Measurements from ENCODE around the gene SERPINB6. TPM values are rescaled to one million over a fixed set of nuclear protein-coding genes. Genes with fewer than 3 reads are reported as not detected.

The SERPINB6 gene
- polyA plus RNA-seq, 1 experiment, result 89.6 TPM

DNA sequence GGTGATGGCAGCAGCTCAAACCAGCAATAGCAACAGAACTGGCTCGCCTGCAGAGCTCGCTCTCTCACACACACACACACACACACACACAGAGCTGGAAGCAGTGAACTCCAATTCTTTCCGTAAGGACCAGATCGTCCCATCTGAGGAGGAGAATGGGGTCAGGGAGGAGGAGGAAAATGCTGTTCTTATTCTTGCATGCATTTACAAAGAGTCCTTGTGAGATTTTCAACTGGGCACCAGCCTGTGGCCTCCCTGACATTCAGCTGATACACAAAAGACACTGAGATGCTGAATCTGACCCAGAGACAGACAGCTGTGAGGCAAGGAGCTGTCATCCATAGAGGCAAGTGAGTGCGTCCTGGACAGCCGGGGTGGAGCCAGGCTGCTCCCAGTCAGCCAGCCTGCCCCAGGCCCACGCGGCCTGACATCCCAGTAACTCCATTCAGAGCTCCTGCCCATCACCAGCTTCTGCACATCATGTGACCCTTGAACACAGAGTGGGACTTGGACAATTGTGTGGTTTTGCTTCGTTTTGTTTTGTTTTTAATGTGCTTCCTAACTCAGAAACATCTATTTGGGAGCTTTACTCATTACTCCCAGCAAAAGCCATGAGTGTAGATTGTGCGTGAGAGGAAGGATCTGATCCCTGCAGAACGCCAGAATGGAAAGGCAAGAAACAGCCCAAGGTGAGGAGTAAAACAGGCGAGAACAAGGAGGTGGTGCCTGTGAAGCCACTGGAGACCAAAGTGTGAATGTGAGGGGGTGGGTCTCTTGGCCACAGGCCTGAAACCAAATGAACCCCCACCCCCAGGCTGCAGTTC lies 70.3 kb downstream of the SERPINB6 start:
- Histone ChIP-seq H3K4me3 (ENCODE audit: low read depth, low read length) (no peak overlapping the region), H3K27me3 (ENCODE audit: control insufficient read depth, insufficient read depth, low read length) (no peaks in the 10 kb centered on the region), H3K36me3 (ENCODE audit: control insufficient read depth, insufficient read depth, low read length) (no peaks in the 10 kb centered on the region; the same call in 1 of the 2 replicates)
- ChIA-PET POLR2A (no interaction called here), CTCF (interaction anchor here (0.9 to 2.3 kb wide), 5 partner anchors 21 to 151 kb away, joined by 3 to 6 read pairs (median 3); no protein-coding TSS in a partner anchor)
- DNase-seq (ENCODE audit: low read depth), result no peak
- TF ChIP-seq, protein P1, sequence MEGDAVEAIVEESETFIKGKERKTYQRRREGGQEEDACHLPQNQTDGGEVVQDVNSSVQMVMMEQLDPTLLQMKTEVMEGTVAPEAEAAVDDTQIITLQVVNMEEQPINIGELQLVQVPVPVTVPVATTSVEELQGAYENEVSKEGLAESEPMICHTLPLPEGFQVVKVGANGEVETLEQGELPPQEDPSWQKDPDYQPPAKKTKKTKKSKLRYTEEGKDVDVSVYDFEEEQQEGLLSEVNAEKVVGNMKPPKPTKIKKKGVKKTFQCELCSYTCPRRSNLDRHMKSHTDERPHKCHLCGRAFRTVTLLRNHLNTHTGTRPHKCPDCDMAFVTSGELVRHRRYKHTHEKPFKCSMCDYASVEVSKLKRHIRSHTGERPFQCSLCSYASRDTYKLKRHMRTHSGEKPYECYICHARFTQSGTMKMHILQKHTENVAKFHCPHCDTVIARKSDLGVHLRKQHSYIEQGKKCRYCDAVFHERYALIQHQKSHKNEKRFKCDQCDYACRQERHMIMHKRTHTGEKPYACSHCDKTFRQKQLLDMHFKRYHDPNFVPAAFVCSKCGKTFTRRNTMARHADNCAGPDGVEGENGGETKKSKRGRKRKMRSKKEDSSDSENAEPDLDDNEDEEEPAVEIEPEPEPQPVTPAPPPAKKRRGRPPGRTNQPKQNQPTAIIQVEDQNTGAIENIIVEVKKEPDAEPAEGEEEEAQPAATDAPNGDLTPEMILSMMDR (IDR thresholded peaks at IDR 0.05; ENCODE audit: insufficient read depth, low read depth, low read length), result no peak

GRCh38 chr6:2900221-2900807 lies 71.1 kb downstream of the SERPINB6 start:
- ChIA-PET POLR2A (no interaction called here), CTCF (interaction anchor here (0.9 to 2.3 kb wide), 4 partner anchors 22 to 150 kb away, joined by 3 to 6 read pairs (median 4); no protein-coding TSS in a partner anchor)
- Histone ChIP-seq H3K4me3 (ENCODE audit: low read depth, low read length) (no peak overlapping the region), H3K27me3 (ENCODE audit: control insufficient read depth, insufficient read depth, low read length) (no peaks in the 10 kb centered on the region), H3K36me3 (ENCODE audit: control insufficient read depth, insufficient read depth, low read length) (no peaks in the 10 kb centered on the region; the same call in 1 of the 2 replicates)
- DNase-seq (ENCODE audit: low read depth), result no peak
- TF ChIP-seq, protein P1 (IDR thresholded peaks at IDR 0.05; ENCODE audit: insufficient read depth, low read depth, low read length), result no peak

DNA sequence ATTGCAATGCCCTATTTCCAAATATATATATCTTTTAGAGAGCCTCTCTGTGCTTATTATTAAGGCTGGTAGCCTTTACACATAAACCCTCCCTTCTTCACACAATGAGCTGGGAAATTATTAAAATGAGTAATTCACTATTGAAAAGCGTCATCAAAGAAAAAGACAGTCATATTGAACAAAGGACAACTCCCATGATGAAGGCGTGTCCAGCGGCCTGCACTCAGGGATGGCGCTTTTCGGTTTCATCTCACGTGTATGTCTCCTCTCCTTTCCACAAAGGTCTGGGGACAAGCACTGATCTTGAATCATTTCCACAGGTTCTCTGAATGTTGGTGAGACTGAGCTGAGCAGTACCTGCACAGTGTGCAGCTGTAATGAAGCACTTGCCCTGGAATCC lies 71.8 kb downstream of the SERPINB6 start:
- Histone ChIP-seq H3K36me3 (ENCODE audit: control insufficient read depth, insufficient read depth, low read length) (no peaks in the 10 kb centered on the region; the same call in 1 of the 2 replicates), H3K4me3 (ENCODE audit: low read depth, low read length) (no peak overlapping the region), H3K27me3 (ENCODE audit: control insufficient read depth, insufficient read depth, low read length) (no peaks in the 10 kb centered on the region)
- TF ChIP-seq, protein P1 (IDR thresholded peaks at IDR 0.05; ENCODE audit: insufficient read depth, low read depth, low read length), result no peak
- POLR2A ChIA-PET, result no interaction called here
- CTCF ChIA-PET, result interaction anchor here (1.0 to 2.3 kb wide), 3 partner anchors 23 to 108 kb away, joined by 3 to 6 read pairs (median 4); no protein-coding TSS in a partner anchor
- DNase-seq (ENCODE audit: low read depth), result no peak

Other genes starting within 250 kb of the SERPINB6 start
- 0.20 and 0.21 TPM in 2 replicates for gene MYLK4, start 220.6 kb downstream of the SERPINB6 start, polyA plus RNA-seq (2011; rRNA removed)
- 23.9 and 26.5 TPM in 2 replicates for gene WRNIP1, start 206.2 kb downstream of the SERPINB6 start, polyA plus RNA-seq (2011; rRNA removed)
- gene SERPINB1, start 129.7 kb downstream of the SERPINB6 start, polyA plus RNA-seq (2011; rRNA removed), result 17.9 and 31.3 TPM in 2 replicates
- gene SERPINB9, start 68.3 kb downstream of the SERPINB6 start, polyA plus RNA-seq (2011; rRNA removed), result 2.8 and 3.7 TPM in 2 replicates
- 54.4 and 56.2 TPM in 2 replicates for gene NQO2, start 28.3 kb upstream of the SERPINB6 start, polyA plus RNA-seq (2011; rRNA removed)
- gene RIPK1, start 96.9 kb upstream of the SERPINB6 start, polyA plus RNA-seq (2011; rRNA removed), result 19.5 and 20.2 TPM in 2 replicates
- 12.1 and 12.2 TPM in 2 replicates for gene BPHL, start 147.1 kb upstream of the SERPINB6 start, polyA plus RNA-seq (2011; rRNA removed)
- 138 and 184 TPM in 2 replicates for gene TUBB2A, start 186.0 kb upstream of the SERPINB6 start, polyA plus RNA-seq (2011; rRNA removed)